GM23338 (cell line): Measurements from ENCODE around the gene WFS1. TPM values are rescaled to one million over a fixed set of nuclear protein-coding genes. Genes with fewer than 3 reads are reported as not detected.
A peak's percentile ranks its signal among the peaks of the same experiment; 100 is the strongest.

Experiments used
- ATAC-seq: fragments of 200-7000 bp; cut with Tn5 transposase; 3 replicates; pipeline ENCODE4 v1.9.1; 2020
- DNase-seq: peaks from one replicate; pipeline ENCODE4 v3.0.0-alpha.2; 2015; ENCODE audit warnings: low spot score
- H2AFZ ChIP-seq: fragments of 200-600 bp; sonication (generic); 2 replicates; pipeline ENCODE4 v1.8.0; 2016; ENCODE audit warnings: antibody characterized with exemption, mild to moderate bottlenecking, moderate library complexity
- H3F3A ChIP-seq: fragments of 200-600 bp; sonication (generic); replicated peaks from 2 replicates; pipeline ENCODE4 v1.8.0; 2017; ENCODE audit warnings: antibody characterized with exemption, mixed run types, low read depth
- H3K27ac ChIP-seq: fragments of 200-600 bp; sonication (generic); 2 replicates; pipeline ENCODE4 v1.6.1; 2016; ENCODE audit warnings: low read depth
- H3K27me3 ChIP-seq: fragments of 200-600 bp; sonication (generic); 2 replicates; pipeline ENCODE4 v1.8.0; 2016; ENCODE audit warnings: mild to moderate bottlenecking, mixed run types, moderate library complexity; ENCODE audit not compliant: insufficient read depth
- H3K36me3 ChIP-seq: fragments of 200-600 bp; sonication (generic); 2 replicates; pipeline ENCODE4 v1.8.0; 2016; ENCODE audit warnings: mild to moderate bottlenecking; ENCODE audit not compliant: insufficient read depth
- H3K4me1 ChIP-seq: fragments of 200-600 bp; sonication (generic); 2 replicates; pipeline ENCODE4 v1.8.0; 2016; ENCODE audit warnings: mild to moderate bottlenecking, moderate library complexity; ENCODE audit not compliant: insufficient read depth
- H3K4me2 ChIP-seq: fragments of 200-600 bp; sonication (generic); 2 replicates; pipeline ENCODE4 v1.7.1; 2017; ENCODE audit warnings: mixed run types
- H3K4me3 ChIP-seq: fragments of 200-600 bp; sonication (generic); 2 replicates; pipeline ENCODE4 v1.6.1; 2016; ENCODE audit warnings: mixed run types
- H3K79me2 ChIP-seq: fragments of 200-600 bp; sonication (generic); replicated peaks from 2 replicates; pipeline ENCODE4 v1.8.0; 2017; ENCODE audit warnings: mild to moderate bottlenecking; ENCODE audit not compliant: insufficient read depth
- H3K9me2 ChIP-seq: fragments of 200-600 bp; sonication (generic); 2 replicates; pipeline ENCODE4 v1.8.0; 2017; ENCODE audit not compliant: insufficient read depth
- H4K20me1 ChIP-seq: fragments of 200-600 bp; sonication (generic); replicated peaks from 2 replicates; pipeline ENCODE4 v1.8.0; 2017; ENCODE audit warnings: mild to moderate bottlenecking; ENCODE audit not compliant: insufficient read depth
- H3K27ac Mint-ChIP-seq: 2 replicates; pipeline ENCODE4 v1.8.0; 2020; ENCODE audit warnings: inconsistent platforms, mild to moderate bottlenecking, moderate library complexity, mixed read lengths
- H3K27me3 Mint-ChIP-seq: 3 replicates; pipeline ENCODE4 v1.8.0; 2022; ENCODE audit warnings: low read depth, mild to moderate bottlenecking, moderate library complexity, mixed read lengths, inconsistent platforms; ENCODE audit not compliant: insufficient read depth, poor library complexity
- H3K36me3 Mint-ChIP-seq: 3 replicates; pipeline ENCODE4 v1.8.0; 2021; ENCODE audit warnings: low read depth, mild to moderate bottlenecking, inconsistent platforms, moderate library complexity, mixed read lengths
- H3K4me1 Mint-ChIP-seq: 3 replicates; pipeline ENCODE4 v1.8.0; 2020; ENCODE audit warnings: mild to moderate bottlenecking, inconsistent platforms, mixed read lengths
- H3K4me3 Mint-ChIP-seq: 3 replicates; pipeline ENCODE4 v1.8.0; 2021; ENCODE audit warnings: moderate library complexity, mild to moderate bottlenecking, inconsistent platforms, mixed read lengths
- H3K9me3 Mint-ChIP-seq: 3 replicates; pipeline ENCODE4 v1.8.0; 2020; ENCODE audit warnings: moderate library complexity, mild to moderate bottlenecking, inconsistent platforms, mixed read lengths
- ZNF331 ChIP-seq: fragments of 250-450 bp; sonication (Bioruptor Pico); IDR thresholded peaks from 2 replicates; pipeline ENCODE4 v1.5.0; 2020; ENCODE audit warnings: low read depth, mild to moderate bottlenecking, moderate library complexity
- polyA plus RNA-seq: library from polyadenylated mRNA; unstranded; fragments of >200 nt; fragmentation: Nextera tagmentation; extraction: Ambion mirVana; gene quantifications from 2 replicates; pipeline ENCODE4 v1.2.1, GENCODE V29; 2016
- total RNA-seq: library from RNA; depleted of rRNA; stranded (reverse); fragments of >200 nt; shearing (Covaris generic); gene quantifications from 2 replicates; pipeline ENCODE4 v1.2.3, GENCODE V29; 2014
- TF ChIP-seq, protein P1 (sequence below), 2 experiments: fragments of 200-600 bp in 1 of 2; sonication (generic) in 1 of 2; conservative IDR thresholded peaks; 2 replicates each; pipeline versions ENCODE4 v1.5.1 to v1.6.1; 2016 to 2017; ENCODE audit warnings: antibody characterized with exemption in 2 of 2, low read depth in 2 of 2, mild to moderate bottlenecking in 2 of 2, moderate library complexity in 1 of 2
- TF ChIP-seq, protein P2 (sequence below): IDR thresholded peaks from one replicate; pipeline ENCODE4 v1.6.1; 2018; ENCODE audit warnings: antibody characterized with exemption; ENCODE audit not compliant: unreplicated experiment

WFS1 gene
- total and polyA plus RNA-seq, 2 experiments from 2014 or later = 24.7 to 45.4 TPM

DNA sequence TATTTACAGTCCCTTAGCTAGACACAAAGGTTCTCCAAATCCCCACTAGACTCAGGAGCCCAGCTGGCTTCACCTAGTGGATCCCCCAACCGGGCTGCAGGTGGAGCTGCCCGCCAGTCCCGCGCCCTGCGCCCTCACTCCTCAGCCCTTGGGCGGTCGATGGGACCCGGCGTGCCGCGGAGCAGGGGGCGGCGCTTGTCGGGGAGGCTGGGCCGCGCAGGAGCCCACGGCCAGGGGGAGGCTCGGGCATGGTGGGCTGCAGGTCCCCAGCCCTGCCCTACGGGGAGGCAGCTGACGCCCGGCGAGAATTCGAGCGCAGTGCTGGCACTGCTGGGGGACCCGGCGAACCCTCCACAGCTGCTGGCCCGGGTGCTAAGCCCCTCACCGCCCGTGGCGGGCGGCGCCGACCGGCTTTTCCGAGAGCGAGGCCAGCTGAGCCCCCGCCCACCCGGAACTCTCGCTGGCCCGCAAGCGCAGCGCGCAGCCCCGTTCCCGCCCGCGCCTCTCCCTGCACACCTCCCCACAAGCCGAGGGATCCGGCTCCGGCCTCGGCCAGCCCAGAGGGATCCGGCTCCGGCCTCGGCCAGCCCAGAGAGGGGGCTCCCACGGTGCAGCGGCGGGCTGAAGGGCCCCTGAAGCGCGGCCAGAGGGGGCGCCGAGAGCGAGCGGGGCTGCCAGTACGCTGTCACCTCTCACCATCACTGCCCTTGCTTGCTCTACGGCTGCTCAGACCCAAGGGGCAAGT lies 39.4 kb downstream of the WFS1 start:
- Mint-ChIP-seq H3K27ac (no peak overlapping the region), H3K4me1 (peaks cover 6% of the 10 kb centered on the region; the same call in 1 of the 3 replicates), H3K4me3 (peak overlapping the region; percentile 72), H3K36me3 (peaks cover 5% of the 10 kb centered on the region; the same call in 2 of the 3 replicates), H3K27me3 (peaks cover 28% of the 10 kb centered on the region), H3K9me3 (peaks cover 9% of the 10 kb centered on the region)
- Histone ChIP-seq H3K27me3 (peaks cover 16% of the 10 kb centered on the region), H3K4me2 (peak overlapping the region; percentile 82), H3K27ac (no peak overlapping the region), H4K20me1 (no peaks in the 10 kb centered on the region), H3K4me1 (peaks cover 3% of the 10 kb centered on the region; the same call in 1 of the 2 replicates), H3K79me2 (no peaks in the 10 kb centered on the region), H3K9me2 (no peaks in the 10 kb centered on the region), H3K36me3 (no peaks in the 10 kb centered on the region), H3F3A (no peaks in the 10 kb centered on the region; the same call in 1 of the 2 replicates), H3K4me3 (peak overlapping the region; percentile 66), H2AFZ (peak overlapping the region; percentile 89)
- TF ChIP-seq, protein P1, sequence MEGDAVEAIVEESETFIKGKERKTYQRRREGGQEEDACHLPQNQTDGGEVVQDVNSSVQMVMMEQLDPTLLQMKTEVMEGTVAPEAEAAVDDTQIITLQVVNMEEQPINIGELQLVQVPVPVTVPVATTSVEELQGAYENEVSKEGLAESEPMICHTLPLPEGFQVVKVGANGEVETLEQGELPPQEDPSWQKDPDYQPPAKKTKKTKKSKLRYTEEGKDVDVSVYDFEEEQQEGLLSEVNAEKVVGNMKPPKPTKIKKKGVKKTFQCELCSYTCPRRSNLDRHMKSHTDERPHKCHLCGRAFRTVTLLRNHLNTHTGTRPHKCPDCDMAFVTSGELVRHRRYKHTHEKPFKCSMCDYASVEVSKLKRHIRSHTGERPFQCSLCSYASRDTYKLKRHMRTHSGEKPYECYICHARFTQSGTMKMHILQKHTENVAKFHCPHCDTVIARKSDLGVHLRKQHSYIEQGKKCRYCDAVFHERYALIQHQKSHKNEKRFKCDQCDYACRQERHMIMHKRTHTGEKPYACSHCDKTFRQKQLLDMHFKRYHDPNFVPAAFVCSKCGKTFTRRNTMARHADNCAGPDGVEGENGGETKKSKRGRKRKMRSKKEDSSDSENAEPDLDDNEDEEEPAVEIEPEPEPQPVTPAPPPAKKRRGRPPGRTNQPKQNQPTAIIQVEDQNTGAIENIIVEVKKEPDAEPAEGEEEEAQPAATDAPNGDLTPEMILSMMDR (conservative IDR thresholded peaks at IDR 0.05; ENCODE audit: low read depth in 2 of 2) = peak; percentile 18 to 55; a peak in 3 of 4 replicates
- TF ChIP-seq, protein P2, sequence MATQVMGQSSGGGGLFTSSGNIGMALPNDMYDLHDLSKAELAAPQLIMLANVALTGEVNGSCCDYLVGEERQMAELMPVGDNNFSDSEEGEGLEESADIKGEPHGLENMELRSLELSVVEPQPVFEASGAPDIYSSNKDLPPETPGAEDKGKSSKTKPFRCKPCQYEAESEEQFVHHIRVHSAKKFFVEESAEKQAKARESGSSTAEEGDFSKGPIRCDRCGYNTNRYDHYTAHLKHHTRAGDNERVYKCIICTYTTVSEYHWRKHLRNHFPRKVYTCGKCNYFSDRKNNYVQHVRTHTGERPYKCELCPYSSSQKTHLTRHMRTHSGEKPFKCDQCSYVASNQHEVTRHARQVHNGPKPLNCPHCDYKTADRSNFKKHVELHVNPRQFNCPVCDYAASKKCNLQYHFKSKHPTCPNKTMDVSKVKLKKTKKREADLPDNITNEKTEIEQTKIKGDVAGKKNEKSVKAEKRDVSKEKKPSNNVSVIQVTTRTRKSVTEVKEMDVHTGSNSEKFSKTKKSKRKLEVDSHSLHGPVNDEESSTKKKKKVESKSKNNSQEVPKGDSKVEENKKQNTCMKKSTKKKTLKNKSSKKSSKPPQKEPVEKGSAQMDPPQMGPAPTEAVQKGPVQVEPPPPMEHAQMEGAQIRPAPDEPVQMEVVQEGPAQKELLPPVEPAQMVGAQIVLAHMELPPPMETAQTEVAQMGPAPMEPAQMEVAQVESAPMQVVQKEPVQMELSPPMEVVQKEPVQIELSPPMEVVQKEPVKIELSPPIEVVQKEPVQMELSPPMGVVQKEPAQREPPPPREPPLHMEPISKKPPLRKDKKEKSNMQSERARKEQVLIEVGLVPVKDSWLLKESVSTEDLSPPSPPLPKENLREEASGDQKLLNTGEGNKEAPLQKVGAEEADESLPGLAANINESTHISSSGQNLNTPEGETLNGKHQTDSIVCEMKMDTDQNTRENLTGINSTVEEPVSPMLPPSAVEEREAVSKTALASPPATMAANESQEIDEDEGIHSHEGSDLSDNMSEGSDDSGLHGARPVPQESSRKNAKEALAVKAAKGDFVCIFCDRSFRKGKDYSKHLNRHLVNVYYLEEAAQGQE = no peak
- ATAC-seq (peak; percentile 85), DNase-seq (peak; percentile 72)

DNA sequence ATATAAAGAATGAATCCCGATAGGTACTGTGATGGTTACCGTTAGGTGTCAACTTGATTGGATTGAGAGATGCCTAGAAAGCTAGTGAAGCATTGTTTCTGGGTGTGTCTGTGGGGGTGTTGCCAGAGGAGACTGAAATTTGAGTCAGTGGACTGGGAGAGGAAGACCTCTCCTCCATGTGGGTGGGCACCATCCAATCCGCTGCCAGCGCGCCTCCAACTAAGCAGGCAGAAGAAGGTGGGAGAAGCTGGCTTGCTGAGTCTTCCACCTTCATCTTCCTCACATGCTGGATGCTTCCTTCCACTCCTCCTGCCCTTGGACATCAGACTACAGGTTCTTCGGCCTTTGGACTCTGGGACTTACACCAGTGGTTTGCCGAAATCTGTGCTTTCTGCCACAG lies 40.1 kb downstream of the WFS1 start:
- Histone ChIP-seq H3K4me2 (peak overlapping the region; percentile 82), H3K9me2 (no peaks in the 10 kb centered on the region), H3K4me1 (peaks cover 3% of the 10 kb centered on the region; the same call in 1 of the 2 replicates), H3K4me3 (peak overlapping the region; percentile 66), H3K36me3 (no peaks in the 10 kb centered on the region), H4K20me1 (no peaks in the 10 kb centered on the region), H3F3A (no peaks in the 10 kb centered on the region; the same call in 1 of the 2 replicates), H3K27me3 (peaks cover 16% of the 10 kb centered on the region), H3K79me2 (no peaks in the 10 kb centered on the region), H3K27ac (no peak overlapping the region), H2AFZ (peak overlapping the region; percentile 89)
- DNase-seq (peak; percentile 6), ATAC-seq (no peak)
- H3K27ac Mint-ChIP-seq = no peak overlapping the region
- peaks cover 9% of the 10 kb centered on the region for H3K9me3 Mint-ChIP-seq
- peaks cover 5% of the 10 kb centered on the region; the same call in 2 of the 3 replicates for H3K36me3 Mint-ChIP-seq
- peaks cover 6% of the 10 kb centered on the region; the same call in 1 of the 3 replicates for H3K4me1 Mint-ChIP-seq
- H3K4me3 Mint-ChIP-seq = peak overlapping the region; percentile 72
- peaks cover 33% of the 10 kb centered on the region for H3K27me3 Mint-ChIP-seq
- TF ChIP-seq, protein P1 (conservative IDR thresholded peaks at IDR 0.05; ENCODE audit: low read depth in 2 of 2) = no peak
- TF ChIP-seq ZNF331 (CRISPR knock-in tag) = no peak
- TF ChIP-seq, protein P2 = no peak
